ENCODE data around the gene XYLT1.

DNA sequence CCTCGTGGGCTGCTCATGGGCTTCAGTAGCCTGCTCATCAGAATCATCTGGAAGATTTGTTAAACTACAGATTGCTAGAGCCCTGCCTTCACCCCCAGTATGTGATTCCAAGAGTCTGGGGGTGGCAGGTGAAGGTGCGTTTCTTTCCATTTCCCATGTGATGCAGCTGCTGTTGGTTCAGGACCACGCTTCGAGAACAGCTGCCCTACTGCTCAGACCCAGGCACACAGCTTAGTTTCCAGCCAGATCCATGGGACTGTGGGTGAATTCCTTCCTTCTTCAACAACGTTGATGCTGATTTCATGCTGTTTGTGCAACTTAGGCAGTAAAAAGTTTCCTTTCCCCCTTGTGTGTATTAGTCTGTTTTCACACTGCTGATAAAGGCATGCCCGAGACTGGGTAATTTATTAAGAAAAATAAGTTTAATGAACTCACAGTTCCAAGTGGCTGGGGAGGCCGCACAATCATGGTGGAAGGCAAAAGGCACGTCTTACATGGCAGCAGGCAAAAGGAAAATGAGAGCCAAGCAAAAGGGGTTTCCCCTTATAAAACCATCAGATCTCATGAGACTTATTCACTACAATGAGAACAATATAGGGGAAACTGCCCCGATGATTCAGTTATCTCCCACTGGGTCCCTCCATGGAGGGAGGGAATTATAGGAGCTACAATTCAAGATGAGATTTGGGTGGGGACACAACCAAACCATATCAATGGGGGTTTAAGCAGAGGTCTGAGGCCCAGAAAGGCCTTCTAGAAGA lies 159.2 kb downstream of the XYLT1 start:
- TF ChIP-seq, protein P1, sequence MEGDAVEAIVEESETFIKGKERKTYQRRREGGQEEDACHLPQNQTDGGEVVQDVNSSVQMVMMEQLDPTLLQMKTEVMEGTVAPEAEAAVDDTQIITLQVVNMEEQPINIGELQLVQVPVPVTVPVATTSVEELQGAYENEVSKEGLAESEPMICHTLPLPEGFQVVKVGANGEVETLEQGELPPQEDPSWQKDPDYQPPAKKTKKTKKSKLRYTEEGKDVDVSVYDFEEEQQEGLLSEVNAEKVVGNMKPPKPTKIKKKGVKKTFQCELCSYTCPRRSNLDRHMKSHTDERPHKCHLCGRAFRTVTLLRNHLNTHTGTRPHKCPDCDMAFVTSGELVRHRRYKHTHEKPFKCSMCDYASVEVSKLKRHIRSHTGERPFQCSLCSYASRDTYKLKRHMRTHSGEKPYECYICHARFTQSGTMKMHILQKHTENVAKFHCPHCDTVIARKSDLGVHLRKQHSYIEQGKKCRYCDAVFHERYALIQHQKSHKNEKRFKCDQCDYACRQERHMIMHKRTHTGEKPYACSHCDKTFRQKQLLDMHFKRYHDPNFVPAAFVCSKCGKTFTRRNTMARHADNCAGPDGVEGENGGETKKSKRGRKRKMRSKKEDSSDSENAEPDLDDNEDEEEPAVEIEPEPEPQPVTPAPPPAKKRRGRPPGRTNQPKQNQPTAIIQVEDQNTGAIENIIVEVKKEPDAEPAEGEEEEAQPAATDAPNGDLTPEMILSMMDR (IDR thresholded peaks at IDR 0.05), result no peak
- TF ChIP-seq POLR2AphosphoS5 (IDR thresholded peaks at IDR 0.05; ENCODE audit: insufficient read depth in 1 of 2, low read depth in 1 of 2) (no peak), POLR2A (IDR thresholded peaks at IDR 0.05) (no peak)

Measured in vagina (tissue), 2 donors.